Fibroblast of skin of right biceps (primary cell): ENCODE measurements around the gene TAB3.

Source experiments
- DNase-seq: peaks from one replicate; pipeline ENCODE4 v3.0.0-alpha.2; 2013

TAB3 gene, protein sequence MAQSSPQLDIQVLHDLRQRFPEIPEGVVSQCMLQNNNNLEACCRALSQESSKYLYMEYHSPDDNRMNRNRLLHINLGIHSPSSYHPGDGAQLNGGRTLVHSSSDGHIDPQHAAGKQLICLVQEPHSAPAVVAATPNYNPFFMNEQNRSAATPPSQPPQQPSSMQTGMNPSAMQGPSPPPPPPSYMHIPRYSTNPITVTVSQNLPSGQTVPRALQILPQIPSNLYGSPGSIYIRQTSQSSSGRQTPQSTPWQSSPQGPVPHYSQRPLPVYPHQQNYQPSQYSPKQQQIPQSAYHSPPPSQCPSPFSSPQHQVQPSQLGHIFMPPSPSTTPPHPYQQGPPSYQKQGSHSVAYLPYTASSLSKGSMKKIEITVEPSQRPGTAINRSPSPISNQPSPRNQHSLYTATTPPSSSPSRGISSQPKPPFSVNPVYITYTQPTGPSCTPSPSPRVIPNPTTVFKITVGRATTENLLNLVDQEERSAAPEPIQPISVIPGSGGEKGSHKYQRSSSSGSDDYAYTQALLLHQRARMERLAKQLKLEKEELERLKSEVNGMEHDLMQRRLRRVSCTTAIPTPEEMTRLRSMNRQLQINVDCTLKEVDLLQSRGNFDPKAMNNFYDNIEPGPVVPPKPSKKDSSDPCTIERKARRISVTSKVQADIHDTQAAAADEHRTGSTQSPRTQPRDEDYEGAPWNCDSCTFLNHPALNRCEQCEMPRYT

GRCh38 chrX:30889147-30890140 lies at the start of gene TAB3:
Gene TAB3, minus strand, starts transcription at chrX:30889254. Its CDS starts 29,666 bp downstream, at chrX:30859588.
- DNase-seq = peak; percentile 96

- no peak for DNase-seq
Observed at GRCh38 chrX:30938295-30938694, 49.2 kb upstream of the TAB3 start.

GRCh38 chrX:30935985-30936384 lies 46.9 kb upstream of the TAB3 start:
- DNase-seq = no peak

DNA sequence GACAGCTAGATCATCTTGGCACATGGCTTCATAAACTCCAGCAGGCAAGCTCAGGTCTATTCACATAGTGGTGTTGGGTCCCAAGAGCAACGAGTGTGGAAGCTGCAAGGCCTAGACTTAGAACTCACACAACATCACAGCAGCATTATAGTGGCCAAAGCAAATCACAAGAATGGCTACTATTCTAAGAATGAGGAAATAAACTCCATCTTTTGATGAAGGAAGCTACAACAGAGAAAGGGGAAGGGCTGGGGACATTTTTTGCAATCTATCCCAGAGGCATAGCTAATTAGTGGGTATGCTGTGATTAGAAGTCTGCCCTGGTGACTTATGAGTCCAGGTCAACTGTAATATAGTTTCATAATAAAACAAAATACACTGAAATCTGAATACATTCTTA lies 42.9 kb upstream of the TAB3 start:
- no peak for DNase-seq

DNA sequence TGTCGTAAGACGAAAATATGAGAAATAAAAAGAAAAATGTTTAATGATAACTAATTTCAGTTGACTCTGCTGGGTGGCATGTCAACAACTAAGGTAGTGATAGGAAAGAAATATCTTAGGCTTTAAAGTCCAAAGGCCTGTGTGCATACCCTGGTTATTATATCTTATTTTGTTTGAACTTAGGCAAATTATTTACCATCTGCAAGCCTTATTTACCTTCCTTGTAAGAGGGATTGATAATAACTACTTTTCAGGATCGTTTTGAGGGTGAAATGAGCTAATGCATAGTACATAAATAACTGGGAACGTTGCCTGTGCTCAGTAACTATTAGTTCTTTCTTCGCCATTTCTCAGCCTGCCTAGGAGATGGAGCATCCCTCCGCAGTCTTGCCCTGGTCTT lies 41.6 kb upstream of the TAB3 start:
- no peak for DNase-seq

GRCh38 chrX:30930143-30930542 lies 41.1 kb upstream of the TAB3 start:
- no peak for DNase-seq

GRCh38 chrX:30920271-30920670 lies 31.2 kb upstream of the TAB3 start:
- peak; percentile 39 for DNase-seq

- DNase-seq = no peak
Observed at GRCh38 chrX:30918480-30918879, 29.4 kb upstream of the TAB3 start.

DNA sequence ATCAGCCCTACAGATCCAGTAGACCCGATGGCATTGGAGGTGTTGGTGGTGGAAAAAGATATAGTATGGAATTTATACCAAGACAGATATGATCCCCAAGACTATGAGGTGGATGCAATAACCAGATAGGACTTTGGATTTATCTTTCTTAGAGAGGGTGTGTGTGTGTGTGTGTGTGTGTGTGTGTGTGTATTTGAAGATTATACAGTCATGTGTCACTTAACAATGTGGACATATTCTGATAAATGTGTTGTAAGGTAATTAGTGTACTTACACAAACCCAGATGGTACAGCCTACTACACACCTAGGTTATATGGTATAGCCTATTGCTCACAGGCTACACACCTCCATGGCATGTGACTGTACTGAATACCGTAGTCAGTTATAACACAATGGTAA lies 24.4 kb upstream of the TAB3 start:
- no peak for DNase-seq

DNA sequence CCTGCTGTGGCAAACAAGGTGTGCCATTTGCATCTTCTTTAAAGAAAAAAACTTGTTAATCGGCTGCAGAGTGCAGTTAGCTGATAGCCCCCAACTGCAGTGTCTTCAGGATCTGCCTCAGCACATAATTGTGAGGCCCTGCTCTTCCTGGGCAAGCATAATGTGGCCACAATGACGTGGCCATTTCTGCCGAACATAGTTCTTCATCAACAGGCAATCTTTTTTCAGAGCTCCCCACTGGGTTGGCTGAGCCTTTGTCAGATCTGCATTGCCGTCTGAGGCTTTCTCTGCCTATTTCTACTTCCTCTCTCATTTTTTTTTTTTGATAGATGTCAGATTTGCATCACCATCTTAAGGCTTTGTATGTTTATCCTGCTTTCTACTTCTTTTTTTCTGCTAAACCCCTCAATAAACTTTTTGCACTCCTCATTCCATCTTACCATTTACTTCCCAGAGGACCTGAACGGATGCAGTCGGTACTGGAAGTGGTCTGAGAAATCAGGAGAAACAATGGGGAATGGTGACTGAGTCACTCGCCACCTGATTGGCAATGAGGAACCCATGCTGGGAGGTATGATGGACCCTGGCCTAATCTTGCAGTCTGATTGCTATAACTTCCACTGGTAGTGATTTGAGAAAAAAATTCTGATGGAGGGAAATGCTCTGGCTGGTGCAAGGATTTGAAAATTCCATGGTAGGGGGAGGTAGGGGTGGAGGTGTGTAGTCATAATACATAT lies 21.2 kb upstream of the TAB3 start:
- DNase-seq = peak; percentile 59

DNA sequence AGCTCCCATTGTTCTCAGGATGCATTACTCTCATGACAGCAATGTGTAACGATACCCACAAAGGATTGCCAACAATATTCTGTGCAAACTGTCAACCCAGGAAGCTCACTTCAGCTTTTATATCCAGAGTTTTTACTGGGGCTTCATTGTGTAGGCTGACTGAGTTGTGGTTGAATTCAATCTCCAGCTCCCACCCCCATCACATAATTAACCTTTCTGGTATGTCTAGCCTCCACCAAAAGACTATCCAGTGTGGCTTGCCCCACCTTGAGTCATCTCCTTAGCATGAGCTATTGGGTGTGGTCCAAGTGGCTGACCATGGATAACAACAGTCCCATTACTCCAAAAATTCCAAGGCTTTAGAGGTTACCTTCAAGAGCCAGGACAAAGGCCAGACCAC lies 17.7 kb upstream of the TAB3 start:
- DNase-seq = peak; percentile 81

DNA sequence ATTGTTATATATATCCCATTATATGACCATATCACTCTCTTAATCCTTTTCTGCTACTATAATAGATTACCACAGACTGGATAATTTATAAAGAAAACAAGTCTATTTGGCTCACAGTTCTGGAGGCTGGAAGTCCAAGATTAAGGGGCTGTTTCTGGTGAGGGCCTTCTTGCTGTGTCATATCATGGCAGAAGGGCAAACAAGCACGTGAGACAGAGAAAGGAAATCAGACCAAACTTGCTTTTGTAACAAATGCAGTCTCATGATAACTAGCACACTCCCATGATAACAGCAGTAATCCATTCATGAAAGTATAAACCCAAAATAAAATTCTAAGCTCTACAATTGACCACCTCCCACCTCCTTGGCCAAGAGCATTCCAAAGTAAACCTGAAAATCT lies 16.3 kb upstream of the TAB3 start:
- DNase-seq = no peak

GRCh38 chrX:30904632-30905031 lies 15.6 kb upstream of the TAB3 start:
- DNase-seq = no peak

DNA sequence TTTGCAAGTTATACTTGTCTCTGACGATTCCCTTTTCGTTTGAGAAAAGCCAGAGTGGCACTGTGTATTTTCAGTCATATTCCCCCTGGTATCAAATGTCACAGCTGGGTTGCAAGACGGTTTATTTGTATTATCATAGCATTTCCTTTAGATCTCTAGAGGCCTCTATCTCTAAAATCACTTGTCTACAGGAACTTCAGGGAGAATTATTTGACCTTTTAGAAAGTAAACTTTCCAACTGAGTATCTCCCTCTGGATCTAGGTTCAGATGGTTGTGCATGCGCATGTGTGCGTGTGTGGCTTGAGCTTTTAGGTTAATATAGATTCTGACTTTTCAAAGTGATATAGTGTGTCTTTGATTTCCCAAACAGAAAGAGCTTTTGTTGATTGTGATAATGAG lies 15.1 kb upstream of the TAB3 start:
- no peak for DNase-seq

DNA sequence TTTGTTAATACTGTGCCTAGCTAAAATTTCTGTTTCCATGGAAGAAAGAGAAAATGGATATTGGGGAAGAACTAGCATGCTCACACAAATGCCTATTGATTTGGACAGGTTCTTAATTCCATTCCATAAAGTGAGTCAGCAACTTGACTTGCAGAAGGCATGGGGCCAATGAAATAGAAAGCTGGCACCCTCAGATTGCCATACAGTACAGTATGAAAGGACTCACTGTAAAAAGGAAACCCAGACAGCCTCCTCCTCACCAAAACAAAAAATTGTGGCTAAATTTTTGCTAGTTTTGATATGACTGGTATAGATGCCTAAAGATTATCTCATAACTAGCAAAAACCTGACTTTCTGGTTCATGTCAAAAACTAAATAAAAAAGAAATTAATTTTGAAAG lies 11.2 kb upstream of the TAB3 start:
- no peak for DNase-seq

GRCh38 chrX:30898886-30899285 lies 9.8 kb upstream of the TAB3 start:
- DNase-seq = no peak

- no peak for DNase-seq
Observed at GRCh38 chrX:30895370-30895769, 6.3 kb upstream of the TAB3 start.

GRCh38 chrX:30893206-30893605 lies 4.2 kb upstream of the TAB3 start:
- no peak for DNase-seq

- no peak for DNase-seq
Observed at GRCh38 chrX:30892591-30892990, 3.5 kb upstream of the TAB3 start.

GRCh38 chrX:30888526-30889146 lies 418 bp downstream of the TAB3 start:
- DNase-seq = no peak

DNA sequence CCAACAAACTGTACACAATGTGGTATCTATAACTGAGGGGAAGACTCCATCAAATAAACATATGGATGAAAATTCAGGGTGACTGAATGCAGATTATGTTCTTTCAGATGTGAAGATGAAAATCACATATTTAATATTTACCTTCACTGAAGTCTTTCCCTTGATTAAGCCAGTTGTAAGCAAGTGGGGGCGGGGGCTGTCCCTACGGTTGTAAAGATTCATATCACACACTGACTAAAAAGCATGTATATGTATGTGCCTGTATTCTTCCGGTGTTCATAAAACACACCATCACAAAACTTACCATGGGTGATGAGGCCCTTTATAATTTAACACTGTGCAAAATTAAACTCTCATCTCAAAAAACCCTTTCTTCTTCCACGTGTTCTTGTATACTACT lies 1.3 kb downstream of the TAB3 start:
- DNase-seq = no peak

GRCh38 chrX:30887288-30887687 lies 1.8 kb downstream of the TAB3 start:
- no peak for DNase-seq
